Inflammatory macrophage treated with lipopolysaccharide for 1 hour (primary cell): ENCODE measurements around the gene TANGO6.

ENCODE experiments used
- DNase-seq, 2 donors: peaks; one replicate each; pipeline ENCODE4 v3.0.0-alpha.2; 2020 to 2022

TANGO6 gene

DNA sequence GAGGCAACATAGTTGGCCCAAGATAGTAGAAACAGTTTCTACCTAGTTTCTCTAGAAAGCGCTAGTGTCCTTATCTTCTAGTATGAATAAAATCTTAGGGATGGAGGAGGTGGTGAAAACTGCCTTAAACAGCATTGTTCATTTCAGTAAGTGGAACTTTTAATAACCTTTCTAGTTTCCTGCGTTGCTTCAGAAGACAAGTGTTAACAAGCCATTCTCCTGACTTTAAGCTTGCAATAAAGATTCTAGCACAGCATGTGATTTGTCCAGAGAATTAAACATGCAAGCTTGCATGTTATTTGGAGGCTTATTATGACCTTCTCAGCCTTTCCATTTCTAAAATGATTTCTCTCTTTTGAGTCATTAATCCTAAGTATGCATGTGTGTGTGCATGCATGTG lies 72.3 kb downstream of the TANGO6 start:
- no peak for DNase-seq

DNA sequence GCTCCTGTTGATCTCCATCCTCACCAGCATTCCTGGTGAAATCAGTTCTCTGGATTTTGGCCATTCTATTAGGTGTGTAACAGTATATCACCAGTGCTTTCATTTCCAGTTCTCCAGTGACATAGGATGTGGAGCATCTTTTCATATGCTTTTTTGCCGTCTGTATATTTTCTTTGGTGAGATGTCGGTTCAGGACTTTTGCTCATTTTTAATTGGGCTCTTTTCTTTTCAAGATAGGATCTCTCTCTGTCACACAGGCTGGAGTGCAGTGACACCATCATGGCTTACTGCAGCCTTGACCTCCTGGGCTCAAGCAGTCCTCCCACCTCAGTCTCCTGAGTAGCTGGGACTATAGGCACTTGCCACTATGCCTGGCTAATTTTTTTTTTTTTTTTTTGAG lies 74.2 kb downstream of the TANGO6 start:
- DNase-seq: no peak

DNA sequence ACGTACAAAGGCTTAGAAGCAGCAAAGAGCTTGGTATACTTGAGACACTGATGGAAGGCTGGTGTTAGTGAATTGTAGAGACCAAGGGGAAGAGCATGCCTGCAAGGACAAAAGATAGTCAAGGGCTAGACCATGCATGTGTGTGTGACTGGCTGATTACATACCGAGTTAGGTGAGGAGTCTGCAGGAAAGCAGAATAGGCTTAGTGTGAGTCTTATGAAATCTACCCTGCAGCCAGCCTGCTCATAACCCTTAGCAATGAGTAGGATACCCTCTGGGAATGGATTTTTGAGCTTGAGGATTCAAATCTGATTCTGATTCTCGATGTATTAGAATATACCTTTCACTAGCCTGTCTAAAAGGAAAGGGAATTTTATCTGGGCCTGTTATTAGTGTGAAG lies 77.0 kb downstream of the TANGO6 start:
- no peak for DNase-seq

DNA sequence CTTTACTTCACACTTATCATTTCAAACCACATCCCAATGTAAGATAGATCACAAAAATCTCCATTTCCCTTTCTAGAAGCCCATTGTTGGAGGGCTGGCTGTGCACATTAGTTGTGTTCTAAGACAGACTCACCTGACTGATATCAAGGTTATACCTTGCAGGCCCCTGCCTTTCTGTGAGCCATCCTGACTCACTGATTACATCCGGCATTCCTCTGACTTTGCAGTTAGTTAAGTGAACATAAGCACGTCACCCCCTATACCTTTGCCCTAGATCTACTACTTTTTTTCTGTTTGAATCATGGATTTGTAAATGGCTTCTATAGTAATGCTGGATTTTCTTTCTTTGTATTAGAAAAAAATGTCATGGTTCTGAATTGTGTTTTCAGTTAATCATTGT lies 78.3 kb downstream of the TANGO6 start:
- no peak for DNase-seq

DNA sequence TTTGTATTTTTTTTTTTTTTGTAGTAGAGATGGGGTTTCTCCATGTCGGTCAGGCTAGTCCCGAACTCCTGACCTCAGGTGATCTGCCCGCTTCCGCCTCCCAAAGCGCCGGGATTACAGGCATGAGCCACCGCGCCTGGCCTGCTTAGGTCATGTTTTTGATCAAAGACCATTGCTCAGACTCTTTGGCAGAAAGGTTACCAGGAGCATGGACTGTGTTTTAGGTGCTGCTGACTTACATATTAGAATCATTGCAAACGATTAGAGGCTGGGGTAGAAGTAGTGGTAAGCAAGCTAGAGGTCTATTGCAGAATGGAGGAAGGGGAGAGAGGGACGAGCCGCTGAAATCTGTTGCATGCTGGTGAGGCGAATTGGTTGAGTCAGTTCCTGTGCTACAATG lies 79.8 kb downstream of the TANGO6 start:
- no peak for DNase-seq

DNA sequence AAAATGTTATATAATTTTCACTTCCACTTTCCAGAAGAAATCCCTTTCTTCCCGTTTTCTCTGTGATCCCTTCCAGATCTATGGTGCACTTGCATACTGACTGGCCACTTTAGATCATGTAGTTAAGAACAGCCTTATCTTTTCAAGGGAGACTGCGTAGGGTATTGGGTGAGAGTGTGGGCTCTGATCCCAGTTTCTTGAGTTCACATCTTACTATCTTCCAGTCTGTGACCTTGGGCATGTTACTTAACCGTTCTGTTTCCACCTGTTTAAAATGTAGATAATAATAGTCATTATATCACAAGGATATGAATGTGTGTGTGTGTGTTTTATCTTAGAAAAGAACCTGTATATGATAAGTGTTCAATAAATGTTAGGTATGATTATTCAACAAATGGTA lies 83.7 kb downstream of the TANGO6 start:
- DNase-seq: no peak

DNA sequence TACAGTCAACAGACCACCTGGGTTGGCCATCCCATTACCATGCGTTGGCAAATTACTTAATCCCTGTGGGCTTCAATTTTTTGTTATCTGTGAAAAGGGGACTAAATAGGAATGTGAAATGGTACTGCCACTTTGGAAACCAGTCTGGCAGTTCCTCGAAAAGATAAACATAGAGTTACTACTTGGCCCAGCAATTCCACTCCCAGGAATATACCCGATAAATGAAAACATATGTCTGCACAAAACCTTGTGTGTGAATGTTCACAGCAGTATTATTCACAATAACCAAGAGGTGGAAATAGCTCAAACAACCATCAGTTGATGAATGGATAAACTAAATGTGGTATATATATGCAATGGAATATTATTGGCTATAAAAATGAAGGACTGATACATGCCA lies 87.9 kb downstream of the TANGO6 start:
- DNase-seq: no peak

DNA sequence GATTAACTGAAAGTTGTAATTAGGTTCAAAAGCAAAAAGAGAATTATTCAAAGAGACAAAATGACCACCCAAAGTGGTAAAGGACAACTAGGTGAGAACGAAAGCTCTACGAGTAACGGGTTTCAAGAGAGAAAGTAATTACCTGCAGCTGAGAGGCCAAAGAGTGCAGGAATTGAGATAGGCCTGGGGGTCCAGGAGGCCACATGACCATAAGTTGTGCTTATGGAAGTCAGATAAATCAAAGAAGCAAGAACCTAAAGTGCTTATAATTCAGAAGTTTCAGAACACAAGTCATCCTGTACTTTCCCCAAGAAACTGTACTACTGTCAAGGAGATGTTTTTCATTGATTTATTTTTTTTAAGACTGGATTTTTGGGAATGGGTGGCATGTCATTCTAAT lies 91.1 kb downstream of the TANGO6 start:
- DNase-seq: no peak

DNA sequence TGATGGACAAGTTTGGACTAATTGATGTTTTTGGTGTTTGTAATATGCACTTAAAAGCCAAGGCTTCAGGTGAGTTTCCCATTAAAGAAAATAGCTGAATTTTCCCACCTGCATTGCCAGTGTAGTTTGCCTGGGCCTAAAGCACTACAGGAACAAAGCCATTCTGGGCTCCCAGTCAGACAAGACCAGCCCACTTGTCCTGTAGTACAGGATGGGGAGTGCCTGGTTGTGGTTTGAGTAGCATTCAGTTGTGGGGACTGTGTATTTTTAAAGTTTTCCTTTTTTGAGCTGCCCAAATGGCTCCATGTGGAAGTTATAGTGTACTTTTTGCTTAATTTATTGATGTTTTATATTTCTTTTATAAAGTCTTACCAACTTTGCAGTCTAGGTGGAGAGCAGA lies 91.7 kb downstream of the TANGO6 start:
- DNase-seq: no peak

DNA sequence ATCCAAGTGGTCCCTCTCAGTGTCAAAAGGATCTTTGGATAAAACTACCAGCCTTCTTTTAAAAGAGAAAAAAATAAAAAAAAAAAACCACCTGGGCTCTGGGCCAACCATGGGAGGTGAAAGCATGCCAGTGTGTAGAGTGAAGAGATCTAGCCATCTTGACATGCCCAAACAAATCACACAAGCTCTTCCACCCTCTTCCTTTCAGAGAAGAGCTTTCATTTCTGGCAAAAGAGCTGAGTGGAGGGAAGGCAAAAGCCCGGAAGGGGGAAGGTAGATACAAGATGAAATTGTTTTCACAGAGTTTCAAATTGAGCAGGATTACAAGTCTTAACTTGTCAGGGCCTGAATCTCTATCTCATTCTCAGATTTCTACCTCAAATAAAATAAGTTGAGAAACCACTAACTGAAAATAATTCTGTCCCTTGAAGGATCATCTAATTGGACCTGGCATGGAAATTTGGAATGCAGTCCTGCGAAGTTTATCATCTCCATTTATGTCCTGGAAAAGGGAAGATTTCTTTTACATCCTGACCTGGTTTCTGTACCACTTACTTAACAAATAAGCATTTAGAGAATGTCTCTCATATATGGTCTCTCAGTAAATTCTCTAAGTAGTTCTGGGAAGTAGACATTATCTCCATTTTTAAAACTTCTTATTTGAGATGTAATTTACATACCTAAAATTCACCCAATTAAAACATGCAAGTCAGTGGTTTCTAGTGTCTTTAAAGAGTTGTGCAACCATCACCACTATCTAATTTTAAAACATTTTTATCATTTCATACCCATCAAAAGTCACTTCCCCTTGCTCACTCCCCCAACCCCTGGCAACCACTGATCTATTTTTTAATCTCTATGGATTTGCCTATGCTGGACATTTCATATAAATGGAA lies 93.7 kb downstream of the TANGO6 start:
- no peak for DNase-seq

DNA sequence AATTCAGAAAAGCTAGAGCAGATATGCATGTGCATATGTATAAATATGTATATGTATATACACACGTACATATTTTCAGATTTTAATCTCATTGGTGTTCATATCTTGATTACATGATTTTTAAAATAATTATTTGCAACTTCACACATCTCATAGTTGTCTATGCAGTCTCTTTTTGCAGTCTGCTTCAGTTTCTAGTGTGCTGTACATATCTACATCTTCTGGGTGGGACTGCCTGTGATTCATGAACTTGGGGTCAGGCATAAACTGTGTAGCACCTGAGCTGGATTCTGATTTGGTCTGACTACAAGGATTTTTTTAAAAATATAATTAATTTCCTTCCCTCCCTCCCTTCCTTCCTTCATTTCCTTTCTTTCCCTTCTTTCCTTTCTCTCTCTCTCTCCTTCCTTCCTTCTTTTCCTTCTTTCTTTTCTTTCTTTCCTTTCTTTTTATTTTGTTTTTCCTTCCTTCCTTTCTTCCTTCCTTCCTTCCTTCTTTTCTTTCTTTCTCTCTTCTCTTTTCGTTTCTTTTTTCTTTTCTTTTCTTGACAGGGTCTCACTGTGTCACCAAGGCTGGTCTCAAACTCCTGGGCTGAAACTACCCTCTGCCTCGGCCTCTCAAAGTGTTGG lies 96.5 kb downstream of the TANGO6 start:
- DNase-seq: no peak

DNA sequence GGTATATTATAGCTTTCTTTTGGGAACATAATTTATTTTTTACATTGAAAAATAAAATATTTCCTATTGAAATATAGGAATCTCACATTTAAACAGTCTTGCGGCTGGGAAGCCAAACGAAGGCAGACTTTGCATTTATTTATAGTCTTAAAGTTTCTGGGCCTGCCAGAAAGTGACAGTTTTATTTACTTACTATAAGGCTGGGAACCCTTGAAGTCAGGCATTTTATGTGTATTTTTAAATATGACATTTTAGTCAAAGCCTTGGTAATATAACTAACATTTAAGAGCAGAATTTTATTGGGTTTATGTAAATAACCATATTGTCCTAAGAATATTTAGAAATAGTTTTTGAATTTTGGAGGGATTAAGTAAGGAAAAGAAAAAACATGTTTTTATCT lies 97.5 kb downstream of the TANGO6 start:
- DNase-seq: no peak

DNA sequence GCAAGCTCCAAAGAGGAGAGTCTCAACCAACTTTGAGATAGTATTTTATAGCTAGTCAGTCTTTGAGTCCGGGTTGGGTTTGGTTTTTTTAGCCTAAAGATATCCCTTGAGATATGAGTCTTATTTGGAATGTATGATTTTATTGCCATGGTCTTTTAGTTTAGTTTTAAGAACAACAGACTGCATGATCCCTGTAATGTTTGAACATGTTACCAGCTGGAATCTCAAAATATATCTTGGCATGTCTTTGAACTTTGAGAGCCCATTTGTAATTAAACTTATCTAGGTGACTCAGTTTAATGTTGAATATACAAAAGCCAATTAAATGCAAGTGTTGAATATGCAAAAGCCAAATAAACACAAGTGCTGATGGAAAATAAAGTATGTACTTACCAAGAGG lies 100.6 kb downstream of the TANGO6 start:
- DNase-seq: no peak

DNA sequence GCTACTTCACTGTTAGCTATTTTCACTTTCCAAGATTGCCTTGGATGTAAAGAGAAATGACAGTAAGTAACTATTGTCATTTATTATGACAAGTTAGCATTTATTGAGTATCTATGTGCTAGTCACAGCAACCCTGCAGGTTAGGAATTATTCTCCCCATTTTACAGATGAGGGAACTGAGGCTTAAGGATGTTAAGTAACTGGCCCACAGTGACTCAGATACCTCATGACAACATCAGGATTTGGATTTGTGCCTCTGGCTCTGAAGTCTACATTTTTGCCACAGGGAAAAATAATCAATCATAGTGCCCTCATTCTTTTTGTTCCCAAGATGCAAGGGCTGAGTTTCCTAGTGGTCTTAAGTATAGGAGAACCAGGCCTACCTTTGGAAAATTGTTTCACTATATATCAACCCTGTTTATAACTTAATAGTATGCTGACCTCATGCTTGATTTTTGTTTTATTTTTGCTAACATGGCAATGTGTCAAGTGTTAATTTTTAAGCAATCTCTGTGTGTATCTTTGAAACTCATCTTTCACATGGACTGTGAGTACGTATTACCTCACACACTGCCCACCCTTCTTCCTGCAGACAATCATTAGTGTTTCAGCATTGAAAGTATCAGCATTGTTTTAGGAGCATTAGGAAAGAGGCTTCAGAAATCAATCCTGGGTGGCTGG lies 105.0 kb downstream of the TANGO6 start:
- DNase-seq: peak in 1 of 2 donors; percentile 14

DNA sequence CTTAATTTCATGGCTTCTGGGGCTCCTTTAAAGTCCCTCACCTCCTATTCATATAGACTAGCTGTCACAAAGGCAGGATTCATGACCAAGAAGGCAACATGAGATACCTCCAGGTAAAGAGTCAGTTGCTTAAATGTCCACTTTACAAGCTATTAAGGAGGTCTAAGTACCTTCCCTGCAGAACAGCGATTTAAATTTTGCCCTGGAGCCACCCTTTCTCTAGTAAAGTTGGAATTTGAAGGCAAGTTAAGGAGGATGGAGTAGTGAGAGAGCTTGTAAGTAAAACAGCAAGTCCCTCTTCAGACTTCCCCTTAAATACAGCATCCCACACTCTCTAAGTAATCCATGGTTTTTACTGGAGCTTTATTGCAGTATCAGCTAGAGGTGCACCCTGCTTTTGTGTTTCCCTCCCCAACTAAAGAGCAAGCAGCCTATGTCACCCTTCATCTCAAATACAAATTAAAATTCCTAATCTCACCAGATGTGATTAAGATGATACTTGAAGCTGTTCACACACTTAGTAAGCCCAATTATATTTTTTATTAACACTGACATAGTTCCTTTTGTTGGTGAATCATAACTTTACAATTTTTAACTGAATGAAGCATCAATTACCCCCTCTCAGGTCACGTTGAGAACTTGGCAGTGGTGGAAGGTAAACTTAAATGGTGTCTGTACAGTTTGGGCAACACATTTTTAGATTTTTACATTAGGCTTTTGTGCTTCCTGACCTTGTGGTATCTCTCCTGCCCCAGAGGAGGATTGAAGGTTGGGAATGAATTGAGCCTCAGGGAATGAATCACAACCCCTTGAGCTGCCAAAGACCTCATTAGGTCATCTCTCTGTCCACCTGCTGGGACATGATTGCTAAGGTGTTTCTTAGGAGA lies 108.9 kb downstream of the TANGO6 start:
- no peak for DNase-seq

DNA sequence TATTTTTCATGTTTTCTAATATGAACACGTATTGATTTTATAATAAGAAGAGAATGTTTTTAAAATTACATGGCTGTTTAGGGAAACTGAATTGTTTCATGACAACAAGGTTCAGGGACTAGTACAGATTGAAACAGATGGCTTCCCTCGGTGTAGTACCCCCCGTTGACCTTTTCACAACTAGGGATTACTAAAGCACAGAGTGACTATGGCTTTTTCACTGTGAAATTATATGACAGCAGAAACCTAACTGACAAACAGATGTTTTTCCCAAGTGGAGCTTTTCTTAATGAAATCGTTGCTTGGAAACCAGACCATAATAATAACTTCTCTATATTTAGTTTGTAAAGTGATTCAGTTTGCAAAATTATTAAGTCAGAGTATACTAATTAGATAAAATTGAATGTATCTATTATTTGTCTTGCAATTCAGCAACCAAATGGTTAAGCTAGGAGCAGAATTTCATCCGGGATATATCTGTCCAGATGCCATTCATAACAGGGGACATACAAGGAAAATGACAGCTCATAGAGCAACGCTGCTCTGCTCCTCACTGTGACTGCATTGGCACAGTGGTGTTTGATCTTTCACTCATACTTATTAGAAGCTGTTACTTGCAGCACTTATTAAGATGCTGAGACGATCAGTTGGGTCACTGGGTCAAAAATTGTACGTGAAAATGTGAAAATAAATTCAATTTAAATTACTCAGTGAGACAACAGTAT lies 111.7 kb downstream of the TANGO6 start:
- DNase-seq: no peak

DNA sequence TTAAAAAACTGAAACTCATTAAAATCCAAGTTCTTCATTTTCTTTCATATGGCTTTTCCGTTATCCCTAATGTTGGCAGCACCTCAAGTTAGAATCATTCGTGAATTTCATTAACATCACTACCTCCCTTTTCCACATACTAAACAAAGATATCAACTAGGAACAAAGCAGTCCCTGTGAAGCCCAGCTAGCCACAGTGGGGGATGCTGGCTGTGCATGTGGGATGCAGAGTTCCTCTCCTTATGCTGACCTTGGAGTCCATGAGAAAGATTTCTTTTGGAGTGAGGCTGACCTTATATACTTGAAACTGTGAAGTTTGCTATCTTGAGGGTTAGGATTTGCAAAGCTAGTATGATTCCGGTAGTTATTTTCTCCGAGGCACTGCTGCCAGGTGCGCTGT lies 117.6 kb downstream of the TANGO6 start:
- no peak for DNase-seq

DNA sequence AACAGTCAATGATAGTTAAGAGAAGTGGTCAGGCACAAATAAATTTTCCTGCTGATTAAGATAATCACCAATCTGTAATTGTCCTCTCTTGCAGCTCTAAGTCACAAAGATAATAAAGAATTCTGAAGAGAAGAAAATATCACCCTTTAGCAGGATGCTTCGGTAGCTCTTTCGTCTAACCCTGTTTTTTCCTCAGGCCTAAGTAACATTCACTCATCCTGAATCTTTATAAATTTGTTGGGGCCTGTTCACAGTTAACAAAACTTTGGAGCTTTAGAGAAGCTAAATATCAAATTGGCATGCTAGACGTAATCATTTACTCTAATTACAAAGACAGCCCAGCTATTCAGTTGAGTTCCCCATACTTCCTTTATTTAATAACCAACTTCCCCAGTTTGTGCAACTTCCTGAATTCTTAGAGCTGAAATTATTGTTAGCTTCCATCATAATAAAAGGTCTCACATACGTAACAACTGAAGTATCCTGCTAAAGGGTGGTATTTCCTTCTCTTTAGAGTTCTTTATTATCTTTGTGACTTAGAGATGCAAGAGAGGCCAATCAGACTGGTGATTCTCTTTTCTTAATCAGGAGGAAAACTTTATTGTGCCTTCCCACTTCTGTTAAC lies 118.6 kb downstream of the TANGO6 start:
- peak; percentile 90 to 91 for DNase-seq

DNA sequence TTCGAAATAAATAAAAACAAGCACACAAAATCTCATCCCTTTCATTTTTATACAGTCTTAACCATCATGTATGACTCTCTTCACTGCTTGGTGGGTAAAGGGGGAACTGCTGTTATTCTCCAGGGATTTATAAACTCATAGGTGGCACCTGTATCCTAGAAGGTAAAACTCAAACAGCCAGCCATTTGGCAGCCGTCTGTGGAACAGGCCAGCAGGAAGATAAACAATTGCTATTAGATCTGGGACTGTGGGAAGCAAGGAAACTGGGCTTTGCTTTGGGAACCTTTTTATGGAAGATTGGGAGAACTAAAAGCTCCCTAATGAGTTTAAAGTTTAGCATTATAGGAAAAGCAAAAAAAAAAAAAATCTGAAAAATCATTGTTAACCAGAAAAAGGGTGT lies 126.0 kb downstream of the TANGO6 start:
- DNase-seq: no peak

DNA sequence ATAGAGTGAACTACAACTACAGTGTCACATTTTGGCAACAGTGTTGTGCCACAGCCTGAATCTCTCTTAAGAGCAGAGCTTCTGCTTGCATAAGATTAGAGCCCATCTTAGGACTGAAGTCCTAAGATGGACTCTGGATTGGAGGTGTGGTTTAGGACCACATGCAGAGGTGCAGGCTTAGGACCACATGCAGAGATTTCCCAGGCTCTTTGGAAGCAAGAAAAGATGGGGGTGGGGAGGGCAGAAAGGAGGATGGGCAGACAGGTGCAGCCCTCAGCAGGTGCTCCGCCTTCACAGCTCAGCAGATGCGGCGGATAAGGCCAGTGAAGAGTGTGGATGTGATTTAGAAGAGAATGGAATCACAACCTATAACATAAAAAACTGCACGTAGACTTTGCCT lies 128.7 kb downstream of the TANGO6 start:
- DNase-seq: no peak

DNA sequence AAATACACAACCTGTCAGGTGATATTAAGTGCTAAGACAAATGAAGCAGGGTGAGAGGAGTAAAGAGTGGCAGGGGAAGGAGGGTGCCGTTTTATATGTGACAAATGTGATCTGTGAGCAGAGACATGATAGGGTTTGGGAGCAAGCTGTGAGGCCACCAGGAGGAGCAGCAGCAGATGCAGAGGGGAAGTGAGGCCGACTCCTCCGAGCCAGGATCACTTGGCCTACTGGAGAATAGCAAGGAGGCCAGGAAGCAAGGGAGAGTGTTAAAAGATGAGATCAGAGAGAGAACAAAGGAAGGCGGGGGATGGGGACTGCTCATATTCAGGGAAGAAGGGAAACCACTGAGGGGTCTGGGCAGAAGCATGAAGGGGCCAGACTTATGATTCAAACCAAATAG lies 129.4 kb downstream of the TANGO6 start:
- DNase-seq: no peak

DNA sequence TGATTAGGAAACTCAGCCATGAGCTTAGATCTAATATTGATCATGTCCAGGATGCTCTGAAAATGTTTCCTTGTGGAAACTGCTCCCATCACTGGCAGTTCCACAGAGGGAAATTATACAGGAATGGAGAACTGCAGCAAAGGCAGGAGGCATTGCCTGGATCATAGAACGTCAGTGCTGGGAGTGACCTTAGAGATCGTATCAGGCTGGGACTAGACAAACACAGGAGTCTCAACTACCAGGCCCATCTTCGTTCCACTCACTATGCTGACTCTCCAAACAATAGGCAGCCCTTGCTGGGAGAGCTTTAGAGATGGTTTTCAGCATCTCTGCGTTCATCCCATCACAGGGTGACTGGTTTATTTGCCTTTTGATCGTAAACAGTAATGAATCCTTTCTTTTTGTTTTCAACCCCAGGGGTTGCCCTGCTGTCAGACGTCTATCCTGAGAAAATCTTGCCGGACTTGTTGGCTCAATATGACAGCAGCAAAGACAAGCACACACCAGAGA lies 130.3 kb downstream of the TANGO6 start:
- DNase-seq: no peak
